Panc1 (cell line): ENCODE results near the gene MYO18A.

Experiments
- CTCF ChIP-seq: fragments of 450-650 bp; IDR thresholded peaks from 2 replicates; pipeline ENCODE4 v1.5.1; 2017; ENCODE audit warnings: mild to moderate bottlenecking
- POLR2AphosphoS5 ChIP-seq: IDR thresholded peaks from 2 replicates; pipeline ENCODE4 v1.6.1; 2012; ENCODE audit warnings: mild to moderate bottlenecking, low read depth, low read length, moderate library complexity
- REST ChIP-seq, 2 experiments: IDR thresholded peaks; 2 replicates each; pipeline ENCODE4 v1.6.1; 2011 to 2012; ENCODE audit warnings: low read depth in 2 of 2, control low read depth in 1 of 2, low read length in 1 of 2, mild to moderate bottlenecking in 1 of 2, moderate library complexity in 1 of 2; ENCODE audit not compliant: insufficient read depth in 1 of 2
- SIN3A ChIP-seq: IDR thresholded peaks from 2 replicates; pipeline ENCODE4 v1.6.1; 2012; ENCODE audit warnings: low read depth, mild to moderate bottlenecking, low read length, moderate library complexity, borderline replicate concordance; ENCODE audit not compliant: insufficient read depth

GRCh38 chr17:29042026-29042678 lies 138.0 kb downstream of the MYO18A start:
- TF ChIP-seq CTCF (no peak), POLR2AphosphoS5 (no peak), REST (IDR thresholded peaks at IDR 0.05; ENCODE audit: insufficient read depth in 1 of 2, low read depth in 2 of 2, low read length in 1 of 2) (no peak), SIN3A (no peak)
